Nephron progenitor cell (in vitro differentiated cells): ENCODE data around the gene PLOD3.

Experiments used
- DNase-seq: peaks from one replicate; pipeline ENCODE4 v3.0.0; 2021
- H3K27ac Mint-ChIP-seq: 2 replicates; pipeline ENCODE4 v1.8.0; 2021; ENCODE audit warnings: mild to moderate bottlenecking, moderate library complexity, mixed read lengths
- H3K27me3 Mint-ChIP-seq: 2 replicates; pipeline ENCODE4 v1.8.0; 2021; ENCODE audit warnings: mild to moderate bottlenecking, low read depth, mixed read lengths; ENCODE audit not compliant: poor library complexity
- H3K36me3 Mint-ChIP-seq: 2 replicates; pipeline ENCODE4 v1.8.0; 2021; ENCODE audit warnings: low read depth, mixed read lengths
- H3K4me1 Mint-ChIP-seq: 2 replicates; pipeline ENCODE4 v1.8.0; 2021; ENCODE audit warnings: mixed read lengths
- H3K4me3 Mint-ChIP-seq: 2 replicates; pipeline ENCODE4 v1.8.0; 2021; ENCODE audit warnings: mild to moderate bottlenecking, moderate library complexity, mixed read lengths
- H3K9me3 Mint-ChIP-seq: 2 replicates; pipeline ENCODE4 v1.8.0; 2021; ENCODE audit warnings: mild to moderate bottlenecking, moderate library complexity, mixed read lengths
- CTCF ChIP-seq: fragments of 200-600 bp; sonication (generic); IDR thresholded peaks from 2 replicates; pipeline ENCODE4 v1.5.0; 2021; ENCODE audit warnings: antibody characterized with exemption

Gene PLOD3

GRCh38 chr7:101235050-101235449 is 17.7 kb upstream of the PLOD3 start:
- H3K4me3 Mint-ChIP-seq: no peak overlapping the region
- peak; percentile 22 for TF ChIP-seq CTCF
- no peak for DNase-seq
- no peaks in the 10 kb centered on the region for H3K36me3 Mint-ChIP-seq
- H3K27ac Mint-ChIP-seq: no peak overlapping the region
- peaks cover 11% of the 10 kb centered on the region for H3K27me3 Mint-ChIP-seq
- no peaks in the 10 kb centered on the region for H3K9me3 Mint-ChIP-seq
- H3K4me1 Mint-ChIP-seq: peaks cover 32% of the 10 kb centered on the region

GRCh38 chr7:101234636-101235035 is 17.3 kb upstream of the PLOD3 start:
- TF ChIP-seq CTCF: no peak
- H3K27me3 Mint-ChIP-seq: peaks cover 11% of the 10 kb centered on the region
- no peaks in the 10 kb centered on the region for H3K9me3 Mint-ChIP-seq
- no peak overlapping the region for H3K4me3 Mint-ChIP-seq
- H3K36me3 Mint-ChIP-seq: no peaks in the 10 kb centered on the region
- peaks cover 32% of the 10 kb centered on the region for H3K4me1 Mint-ChIP-seq
- no peak for DNase-seq
- H3K27ac Mint-ChIP-seq: no peak overlapping the region

- H3K4me3 Mint-ChIP-seq: no peak overlapping the region
- H3K36me3 Mint-ChIP-seq: peaks cover 3% of the 10 kb centered on the region
- peaks cover 36% of the 10 kb centered on the region for H3K4me1 Mint-ChIP-seq
- TF ChIP-seq CTCF: no peak
- no peak for DNase-seq
- H3K27ac Mint-ChIP-seq: no peak overlapping the region
- H3K27me3 Mint-ChIP-seq: peaks cover 11% of the 10 kb centered on the region
- H3K9me3 Mint-ChIP-seq: no peaks in the 10 kb centered on the region
Observed at GRCh38 chr7:101233907-101234547, 16.6 kb upstream of the PLOD3 start.

- Mint-ChIP-seq H3K36me3 (peaks cover 9% of the 10 kb centered on the region), H3K9me3 (no peaks in the 10 kb centered on the region), H3K4me1 (peaks cover 25% of the 10 kb centered on the region), H3K4me3 (peak overlapping the region; percentile 63), H3K27me3 (peaks cover 11% of the 10 kb centered on the region), H3K27ac (no peak overlapping the region)
- TF ChIP-seq CTCF: no peak
- DNase-seq: peak; percentile 70
Observed at GRCh38 chr7:101232141-101232850, 14.9 kb upstream of the PLOD3 start.

- Mint-ChIP-seq H3K4me1 (peaks cover 25% of the 10 kb centered on the region), H3K9me3 (no peaks in the 10 kb centered on the region), H3K27ac (no peak overlapping the region), H3K36me3 (peaks cover 13% of the 10 kb centered on the region), H3K27me3 (peaks cover 11% of the 10 kb centered on the region), H3K4me3 (no peak overlapping the region)
- no peak for TF ChIP-seq CTCF
- no peak for DNase-seq
Observed at GRCh38 chr7:101231644-101232043, 14.3 kb upstream of the PLOD3 start.

GRCh38 chr7:101226721-101227120 is 9.3 kb upstream of the PLOD3 start:
- H3K27ac Mint-ChIP-seq: no peak overlapping the region
- TF ChIP-seq CTCF: no peak
- no peaks in the 10 kb centered on the region for H3K9me3 Mint-ChIP-seq
- H3K36me3 Mint-ChIP-seq: peaks cover 46% of the 10 kb centered on the region
- DNase-seq: no peak
- H3K4me3 Mint-ChIP-seq: no peak overlapping the region
- peaks cover 21% of the 10 kb centered on the region for H3K4me1 Mint-ChIP-seq
- peaks cover 2% of the 10 kb centered on the region for H3K27me3 Mint-ChIP-seq
